Stimulated activated CD4-positive, alpha-beta T cell treated with anti-CD3 and anti-CD28 coated beads, TNF-alpha, amount 100 ng/mL, for 1 hour (primary cell): Measurements from ENCODE around the gene TP53BP2.
"Not testable (repeated sequence)": the region's sequence is repeated elsewhere in the genome, so short reads cannot be mapped to it uniquely, and the experiment has no call there.

Source experiments
- DNase-seq, 3 donors: peaks; one replicate each; pipeline ENCODE4 v3.0.0-alpha.2; 2020; ENCODE audit warnings: low read depth in 3 of 3, low spot score in 1 of 3

The TP53BP2 gene

GRCh38 chr1:223831755-223832636 lies 13.8 kb downstream of the TP53BP2 start:
- DNase-seq, result no peak

DNA sequence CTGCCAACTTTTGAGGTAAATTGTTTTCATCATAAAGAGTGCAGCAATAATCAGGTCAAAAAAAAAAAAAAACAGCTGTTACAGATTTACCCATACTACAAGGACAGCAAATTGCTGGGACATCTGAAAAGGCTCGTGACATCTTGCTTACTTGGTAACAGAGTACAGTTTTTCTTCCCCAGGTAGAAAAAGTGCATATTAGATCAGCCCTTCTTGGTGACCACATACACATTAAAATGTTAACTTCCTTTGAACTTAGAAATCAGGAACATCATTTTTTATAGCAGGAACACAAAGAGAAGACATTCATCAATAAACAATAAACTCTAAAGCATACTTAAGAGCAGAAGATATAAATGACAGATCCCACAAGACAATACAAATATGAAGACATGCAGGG lies 16.1 kb downstream of the TP53BP2 start:
- no peak for DNase-seq

GRCh38 chr1:223828162-223828848 lies 17.4 kb downstream of the TP53BP2 start:
- DNase-seq, result no peak

GRCh38 chr1:223827193-223827663 lies 18.5 kb downstream of the TP53BP2 start:
- DNase-seq, result no peak

DNA sequence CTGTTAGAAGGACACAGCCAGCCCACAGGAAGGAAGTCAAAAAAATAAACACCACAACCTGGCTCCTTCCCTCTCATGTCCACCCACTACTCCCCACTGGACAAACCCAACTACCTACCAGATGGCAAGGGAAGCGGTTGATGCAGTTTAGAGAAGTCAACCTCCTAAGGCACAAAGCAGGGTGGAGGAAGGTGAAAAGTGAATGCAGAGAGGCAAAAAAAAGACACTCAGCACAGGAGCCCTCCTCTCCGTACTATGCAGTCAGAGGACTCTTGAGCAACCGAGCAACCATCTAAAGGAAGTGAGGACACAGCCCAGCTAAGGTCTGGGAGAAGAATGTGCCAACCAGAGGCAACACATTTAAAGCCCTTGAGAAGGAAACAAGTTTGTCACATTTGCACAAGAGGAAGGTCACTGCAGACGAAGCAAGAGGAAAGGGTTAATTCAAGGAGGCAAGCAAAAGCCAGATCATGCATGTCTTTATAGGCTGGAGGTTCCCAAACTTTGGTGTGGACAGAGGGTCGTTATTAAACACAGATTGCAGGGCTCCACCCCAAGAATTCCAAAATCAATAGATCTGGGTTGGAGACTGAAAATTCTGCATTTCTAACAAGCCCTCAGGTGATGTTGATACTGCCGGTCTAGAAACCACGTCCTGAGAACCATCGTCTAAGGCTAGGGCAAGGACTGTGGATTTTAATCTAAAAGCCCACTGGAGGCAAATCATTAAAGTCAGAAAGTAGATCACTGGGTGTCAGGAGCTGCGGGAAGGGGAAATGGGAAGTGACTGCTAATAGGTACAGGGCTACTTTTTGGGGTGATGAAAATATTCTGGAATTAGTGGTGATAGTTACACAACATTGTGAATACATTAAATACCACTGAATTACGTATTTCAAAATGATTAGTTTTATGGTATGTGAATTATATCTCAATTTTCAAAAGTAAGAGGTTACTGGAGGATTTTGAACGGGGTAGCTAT lies 19.7 kb downstream of the TP53BP2 start:
- no peak for DNase-seq

- DNase-seq, result no peak
Measured at GRCh38 chr1:223824712-223825111, 21.0 kb downstream of the TP53BP2 start.

GRCh38 chr1:223824287-223824686 lies 21.5 kb downstream of the TP53BP2 start:
- DNase-seq, result no peak

DNA sequence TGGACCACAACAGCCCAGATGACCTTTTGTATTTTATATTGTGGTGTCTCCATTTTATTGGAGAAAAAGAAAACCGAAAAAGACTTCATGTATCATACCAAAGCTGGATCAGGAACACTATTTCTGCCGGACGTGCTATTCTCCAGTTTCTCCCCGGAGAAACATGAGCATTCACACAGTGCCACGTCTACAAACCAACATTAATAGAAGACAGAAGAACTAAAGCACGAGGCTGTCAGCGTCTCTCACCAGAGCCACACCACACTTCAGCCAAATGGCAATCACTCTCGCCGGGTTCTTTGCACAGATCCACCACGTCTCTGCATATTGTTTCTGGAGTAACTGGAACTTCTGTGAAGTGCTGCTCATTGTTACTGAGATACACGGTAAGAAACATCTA lies 24.8 kb downstream of the TP53BP2 start:
- no peak for DNase-seq

DNA sequence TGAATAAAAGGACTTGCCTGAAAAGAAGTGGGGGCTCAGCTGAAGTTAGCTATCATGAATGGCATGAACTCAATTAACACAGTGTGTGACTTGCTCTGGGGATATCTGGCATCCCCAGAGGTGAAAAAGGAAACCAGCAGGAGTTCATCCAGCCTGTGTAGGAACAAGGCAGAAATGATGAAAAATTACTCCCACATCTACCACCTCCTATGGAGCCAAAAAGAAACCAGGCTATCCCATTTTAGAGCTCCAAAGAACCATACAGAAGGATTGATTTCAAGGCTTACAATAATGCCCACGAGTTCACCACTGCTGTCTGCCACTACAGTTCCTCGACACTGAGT lies 25.3 kb downstream of the TP53BP2 start:
- DNase-seq, result no peak

DNA sequence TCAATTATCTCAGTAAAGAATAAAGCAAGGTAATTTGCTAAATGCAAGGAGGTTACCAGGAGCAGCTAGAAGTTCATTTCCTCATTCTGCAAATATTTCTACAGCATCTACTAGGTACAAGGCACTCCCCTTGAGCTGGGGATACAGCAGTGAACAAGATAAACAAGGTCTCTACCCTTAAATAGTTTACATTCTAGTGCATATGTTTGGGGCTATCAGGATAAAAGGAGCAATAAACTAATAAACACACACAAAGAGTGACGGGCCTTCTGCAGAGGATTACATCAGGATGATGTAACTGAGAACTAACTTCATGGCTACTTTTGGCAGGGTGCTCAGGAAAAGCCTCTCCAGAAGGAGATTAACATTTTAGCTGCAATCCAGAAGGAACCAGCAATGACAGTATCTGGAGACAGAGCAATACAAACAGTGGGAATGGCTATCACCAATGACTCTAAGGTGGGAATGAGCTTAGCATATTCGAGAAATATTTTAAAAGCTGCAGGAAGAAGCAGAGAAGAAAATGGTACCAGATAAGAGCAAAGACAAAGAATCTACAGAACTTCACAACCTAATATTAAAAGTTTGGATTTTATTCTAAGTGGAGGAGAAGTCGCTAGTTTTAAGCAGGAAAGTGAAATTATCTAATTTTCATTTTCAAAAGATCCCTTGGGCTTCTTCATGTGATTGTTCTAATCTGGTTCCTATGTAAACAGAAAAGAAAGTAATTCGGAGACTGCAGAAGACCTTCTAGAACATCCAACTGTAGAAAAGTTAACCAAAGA lies 25.8 kb downstream of the TP53BP2 start:
- no peak for DNase-seq

- not testable (repeated sequence) for DNase-seq
Measured at GRCh38 chr1:223817265-223817664, 28.5 kb downstream of the TP53BP2 start.

GRCh38 chr1:223815865-223816264 lies 29.9 kb downstream of the TP53BP2 start:
- DNase-seq, result no peak

GRCh38 chr1:223815020-223815853 lies 30.5 kb downstream of the TP53BP2 start:
- no peak for DNase-seq

DNA sequence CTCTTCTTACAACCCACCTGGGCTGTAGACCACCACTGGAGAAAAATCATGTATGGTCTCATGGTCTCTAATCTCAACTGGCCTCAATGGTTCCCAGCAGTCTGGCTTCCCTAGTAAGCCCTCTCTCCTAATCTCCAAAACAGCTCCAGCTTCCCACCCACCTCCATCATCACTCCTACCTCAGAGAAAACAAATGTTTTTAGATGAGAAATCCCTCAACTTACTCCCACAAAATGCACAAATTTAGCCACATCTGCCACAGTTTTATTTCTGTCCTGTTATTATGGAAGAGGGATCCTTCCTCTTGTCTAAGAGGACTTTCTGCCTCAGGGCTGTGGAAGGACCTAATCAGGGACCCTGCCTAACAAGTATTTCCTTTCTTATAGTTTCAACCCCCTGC lies 32.1 kb downstream of the TP53BP2 start:
- DNase-seq, result no peak

- DNase-seq, result no peak
Measured at GRCh38 chr1:223811634-223812101, 34.1 kb downstream of the TP53BP2 start.

DNA sequence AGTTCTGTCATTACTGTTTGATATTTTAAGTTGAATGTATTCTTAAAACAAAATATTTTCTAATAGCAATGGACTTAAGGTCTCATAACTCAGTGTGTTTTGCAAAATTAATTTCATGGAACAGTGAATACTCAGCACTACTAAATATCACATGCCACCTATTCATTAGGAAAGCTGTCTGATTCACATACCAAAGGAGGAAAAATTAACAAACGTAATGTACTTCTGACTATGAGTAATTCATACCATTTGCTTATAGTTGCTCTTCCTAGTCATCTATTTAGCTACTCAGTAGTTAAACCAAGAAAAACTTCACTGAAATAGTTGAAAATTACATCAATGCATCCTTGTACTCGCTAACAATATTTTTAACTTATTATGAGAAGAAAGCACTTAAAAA lies 35.2 kb downstream of the TP53BP2 start:
- DNase-seq, result no peak

- not testable (repeated sequence) for DNase-seq
Measured at GRCh38 chr1:223809905-223810304, 35.8 kb downstream of the TP53BP2 start.

DNA sequence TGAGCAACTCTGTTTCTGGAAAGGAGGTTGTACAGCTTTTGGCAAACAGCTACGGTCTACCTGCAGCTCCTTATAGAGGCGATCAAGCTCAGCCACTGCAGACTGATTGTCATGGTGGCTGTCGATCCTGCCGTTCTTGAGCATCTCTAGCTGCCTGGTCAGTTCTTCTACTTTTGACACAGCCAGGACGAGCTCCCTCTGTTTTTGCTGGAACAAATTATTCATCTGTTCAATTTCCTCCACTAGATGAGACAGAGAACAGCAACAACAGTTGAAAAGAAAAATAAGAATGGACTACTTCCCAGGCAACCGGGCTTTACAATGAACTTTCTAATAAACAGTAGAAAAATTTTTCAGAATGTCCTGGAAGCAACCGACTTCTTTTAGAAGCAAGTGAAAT lies 42.5 kb downstream of the TP53BP2 start:
- no peak for DNase-seq

- no peak for DNase-seq
Measured at GRCh38 chr1:223802602-223803001, 43.1 kb downstream of the TP53BP2 start.
